Neutrophil (primary cell): ENCODE data around the gene ARHGDIA.

Source experiments
- H3K27ac ChIP-seq: fragments of 200-600 bp; sonication (generic); 2 replicates; pipeline ENCODE4 v1.5.1; 2016; ENCODE audit warnings: mild to moderate bottlenecking, moderate library complexity
- H3K27me3 ChIP-seq: fragments of 200-600 bp; sonication (generic); 2 replicates; pipeline ENCODE4 v1.6.0; 2016; ENCODE audit warnings: mild to moderate bottlenecking
- H3K36me3 ChIP-seq: fragments of 200-600 bp; sonication (generic); 2 replicates; pipeline ENCODE4 v1.5.1; 2017
- H3K4me1 ChIP-seq, 2 experiments: fragments of 200-600 bp in 1 of 2; sonication (generic) in 1 of 2; 1 replicate in 1 of 2; 2 replicates in 1 of 2; pipeline versions ENCODE4 v1.5.1 to v1.6.1; 2013 to 2016; ENCODE audit warnings: low read depth in 1 of 2, low read length in 1 of 2, mild to moderate bottlenecking in 1 of 2, moderate library complexity in 1 of 2; ENCODE audit not compliant: control insufficient read depth in 1 of 2, insufficient read depth in 1 of 2
- H3K4me3 ChIP-seq, 2 experiments: fragments of 200-600 bp in 1 of 2; sonication (generic) in 1 of 2; 1 replicate in 1 of 2; 2 replicates in 1 of 2; pipeline ENCODE4 v1.5.1; 2013 to 2016; ENCODE audit warnings: low read depth in 1 of 2, low read length in 1 of 2, mild to moderate bottlenecking in 1 of 2, moderate library complexity in 1 of 2
- H3K9me3 ChIP-seq: fragments of 200-600 bp; sonication (generic); 2 replicates; pipeline ENCODE4 v1.5.1; 2016
- TF ChIP-seq, protein P1 (sequence below): fragments of 200-600 bp; sonication (generic); IDR thresholded peaks from 2 replicates; pipeline ENCODE4 v1.5.1; 2016; ENCODE audit warnings: antibody characterized with exemption

ARHGDIA gene

DNA sequence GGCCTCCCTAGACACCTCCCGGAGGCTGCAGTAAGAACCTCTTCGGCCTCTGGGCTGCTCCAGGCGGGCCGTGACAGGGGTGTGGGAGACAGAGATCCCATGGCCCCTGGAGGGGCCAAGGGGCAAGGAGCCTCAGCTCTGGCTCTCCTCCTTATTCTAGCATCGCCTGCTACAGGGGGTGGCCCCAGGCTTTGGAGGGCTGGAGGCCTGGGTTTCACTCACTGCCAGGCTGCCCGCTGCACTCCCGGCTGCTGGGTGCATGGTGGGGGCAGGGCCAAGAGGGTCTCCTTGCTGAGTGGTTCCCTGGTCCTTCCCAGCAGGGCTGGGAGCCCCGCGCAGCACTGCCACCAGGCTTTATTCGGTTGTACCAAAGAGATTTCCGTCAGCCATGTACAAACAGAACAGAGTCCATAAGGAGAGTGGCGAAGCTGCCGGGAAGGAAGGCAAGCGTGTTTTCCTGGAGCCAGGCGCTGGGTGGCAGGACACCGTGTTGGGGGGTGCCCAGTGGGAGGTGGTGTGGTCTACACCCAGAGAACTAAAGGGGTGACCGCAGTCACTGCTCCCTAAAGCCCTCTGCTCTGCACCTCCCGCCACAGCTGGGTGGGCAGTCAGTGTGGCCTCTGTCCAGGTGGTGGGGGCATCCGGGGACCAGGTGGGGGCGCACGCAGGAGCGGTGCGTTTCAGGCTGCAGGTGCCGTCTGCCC is 32.9 kb upstream of the ARHGDIA start:
- Histone ChIP-seq H3K27ac (no peak overlapping the region), H3K9me3 (no peaks in the 10 kb centered on the region), H3K4me3 (no peak overlapping the region), H3K4me1 (peaks cover 1 to 10% of the 10 kb centered on the region in 2 experiments), H3K27me3 (peaks cover 34% of the 10 kb centered on the region), H3K36me3 (peaks cover 29% of the 10 kb centered on the region)
- TF ChIP-seq, protein P1, sequence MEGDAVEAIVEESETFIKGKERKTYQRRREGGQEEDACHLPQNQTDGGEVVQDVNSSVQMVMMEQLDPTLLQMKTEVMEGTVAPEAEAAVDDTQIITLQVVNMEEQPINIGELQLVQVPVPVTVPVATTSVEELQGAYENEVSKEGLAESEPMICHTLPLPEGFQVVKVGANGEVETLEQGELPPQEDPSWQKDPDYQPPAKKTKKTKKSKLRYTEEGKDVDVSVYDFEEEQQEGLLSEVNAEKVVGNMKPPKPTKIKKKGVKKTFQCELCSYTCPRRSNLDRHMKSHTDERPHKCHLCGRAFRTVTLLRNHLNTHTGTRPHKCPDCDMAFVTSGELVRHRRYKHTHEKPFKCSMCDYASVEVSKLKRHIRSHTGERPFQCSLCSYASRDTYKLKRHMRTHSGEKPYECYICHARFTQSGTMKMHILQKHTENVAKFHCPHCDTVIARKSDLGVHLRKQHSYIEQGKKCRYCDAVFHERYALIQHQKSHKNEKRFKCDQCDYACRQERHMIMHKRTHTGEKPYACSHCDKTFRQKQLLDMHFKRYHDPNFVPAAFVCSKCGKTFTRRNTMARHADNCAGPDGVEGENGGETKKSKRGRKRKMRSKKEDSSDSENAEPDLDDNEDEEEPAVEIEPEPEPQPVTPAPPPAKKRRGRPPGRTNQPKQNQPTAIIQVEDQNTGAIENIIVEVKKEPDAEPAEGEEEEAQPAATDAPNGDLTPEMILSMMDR = no peak

- no peak overlapping the region for H3K4me3 ChIP-seq
- TF ChIP-seq, protein P1 = no peak
- peaks cover 0 to 10% of the 10 kb centered on the region in 2 experiments for H3K4me1 ChIP-seq
- peaks cover 34% of the 10 kb centered on the region for H3K27me3 ChIP-seq
- peaks cover 35% of the 10 kb centered on the region for H3K36me3 ChIP-seq
- no peak overlapping the region for H3K27ac ChIP-seq
- no peaks in the 10 kb centered on the region for H3K9me3 ChIP-seq
Measured at GRCh38 chr17:81903415-81903831, 32.3 kb upstream of the ARHGDIA start.

- Histone ChIP-seq H3K27ac (no peak overlapping the region), H3K9me3 (no peaks in the 10 kb centered on the region), H3K4me3 (no peak overlapping the region), H3K27me3 (peaks cover 34% of the 10 kb centered on the region), H3K36me3 (peaks cover 41% of the 10 kb centered on the region), H3K4me1 (peaks cover 0 to 10% of the 10 kb centered on the region in 2 experiments)
- TF ChIP-seq, protein P1 = no peak
Measured at GRCh38 chr17:81902653-81903414, 31.7 kb upstream of the ARHGDIA start.

DNA sequence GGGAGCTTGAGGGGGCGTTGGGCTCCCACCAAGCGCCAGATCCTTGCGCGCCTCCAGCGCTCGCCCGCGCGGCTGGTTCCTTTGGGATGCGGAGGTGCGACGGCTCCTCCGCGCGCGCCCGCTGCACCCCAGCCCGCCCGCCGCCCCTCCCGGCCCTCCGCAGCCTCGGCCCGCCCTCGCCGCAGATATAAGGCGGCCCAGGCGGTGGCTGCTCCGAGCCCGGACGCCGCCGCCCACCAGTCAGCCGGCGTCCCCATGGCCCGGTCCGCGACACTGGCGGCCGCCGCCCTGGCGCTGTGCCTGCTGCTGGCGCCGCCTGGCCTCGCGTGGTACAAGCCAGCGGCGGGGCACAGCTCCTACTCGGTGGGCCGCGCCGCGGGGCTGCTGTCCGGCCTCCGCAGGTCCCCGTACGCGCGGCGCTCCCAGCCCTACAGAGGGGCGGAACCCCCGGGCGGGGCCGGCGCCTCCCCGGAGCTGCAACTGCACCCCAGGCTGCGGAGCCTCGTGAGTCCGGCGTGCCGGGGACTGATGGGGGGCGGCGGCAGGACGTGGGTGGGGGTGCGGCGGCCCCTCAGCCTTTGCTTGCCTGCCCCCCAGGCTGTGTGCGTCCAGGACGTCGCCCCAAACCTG is 31.0 kb upstream of the ARHGDIA start, which contains the start of gene NPB:
Gene NPB (plus strand): TSS at position 216 of the 630 bp plus-strand sequence. CDS start 40 bp downstream, at position 256.
- Histone ChIP-seq H3K9me3 (no peaks in the 10 kb centered on the region), H3K36me3 (peaks cover 48% of the 10 kb centered on the region), H3K4me1 (peaks cover 0 to 10% of the 10 kb centered on the region in 2 experiments), H3K27me3 (peaks cover 34% of the 10 kb centered on the region), H3K4me3 (no peak within 1 kb of the TSS), H3K27ac (no peak within 1 kb of the TSS)
- TF ChIP-seq, protein P1 = no peak

- no peaks in the 10 kb centered on the region for H3K9me3 ChIP-seq
- H3K4me1 ChIP-seq = peaks cover 0 to 10% of the 10 kb centered on the region in 2 experiments
- H3K27me3 ChIP-seq = peaks cover 34% of the 10 kb centered on the region
- H3K4me3 ChIP-seq = no peak overlapping the region
- TF ChIP-seq, protein P1 = no peak
- no peak overlapping the region for H3K27ac ChIP-seq
- H3K36me3 ChIP-seq = peaks cover 53% of the 10 kb centered on the region
Measured at GRCh38 chr17:81901167-81902022, 30.3 kb upstream of the ARHGDIA start.
